HepG2 (cell line): ENCODE data around the gene ATP2A3. TPM values are rescaled to one million over a fixed set of nuclear protein-coding genes. Genes with fewer than 3 reads are reported as not detected.

Experiments
- ATAC-seq: fragments of 200-7000 bp; cut with Tn5 transposase; 3 replicates; pipeline ENCODE4 v1.9.1; 2020; ENCODE audit warnings: mild to moderate bottlenecking, moderate library complexity
- BruUV-seq: library from RNA; stranded (reverse); fragments of 400-500 nt; replicated peaks from 2 replicates; lab custom pipeline; 2021; lab: Mats Ljungman, UMichigan
- CTCF ChIA-PET: fragments of 300-600 bp; formaldehyde crosslinking; extraction: SDS; loops from one replicate; lab custom pipeline; 2021; ENCODE audit warnings: low total read pairs, inconsistent platforms, low intra/inter-chr PET ratio; lab: Yijun Ruan, JAX
- POLR2A ChIA-PET: fragments of 350-600 bp; sonication (Branson Sonifier 250); formaldehyde crosslinking; loops from one replicate; lab custom pipeline; 2020; ENCODE audit warnings: antibody characterized with exemption, inconsistent platforms; lab: Yijun Ruan, JAX
- DNase-seq: peaks from one replicate; pipeline ENCODE4 v3.0.0-alpha.2; 2015; ENCODE audit warnings: low spot score
- FAIRE-seq: peaks from 3 replicates; lab custom pipeline; 2011; peaks lifted over from hg19 to GRCh38; lab: Jason Lieb, UNC
- H2AFZ ChIP-seq: one replicate; pipeline ENCODE4 v1.6.1; 2011; ENCODE audit warnings: low read length, inconsistent platforms
- H3K27ac ChIP-seq: fragments of 300-600 bp; 3 replicates; pipeline ENCODE4 v1.8.0; 2011; ENCODE audit warnings: mixed run types, mild to moderate bottlenecking, mixed read lengths, low read length, inconsistent platforms; ENCODE audit not compliant: insufficient read depth; ENCODE audit errors: extremely low read length
- H3K27me3 ChIP-seq, 2 experiments: fragments of 200-600 bp in 1 of 2; 2 replicates in 1 of 2; 3 replicates in 1 of 2; pipeline versions ENCODE4 v1.6.0 to v1.8.0; 2011; ENCODE audit warnings: low read length in 2 of 2, mild to moderate bottlenecking in 2 of 2, moderate library complexity in 2 of 2, inconsistent platforms in 1 of 2; ENCODE audit not compliant: insufficient read depth in 2 of 2, control insufficient read depth in 1 of 2
- H3K36me3 ChIP-seq, 2 experiments: fragments of 200-600 bp in 1 of 2; replicated peaks in 1 of 2; 2 replicates in 1 of 2; 3 replicates in 1 of 2; pipeline versions ENCODE4 v1.5.1 to v1.8.0; 2011; ENCODE audit warnings: low read length in 2 of 2, inconsistent platforms in 1 of 2; ENCODE audit not compliant: insufficient read depth in 2 of 2, control insufficient read depth in 1 of 2
- H3K4me1 ChIP-seq: 2 replicates; pipeline ENCODE4 v1.5.1; 2012; ENCODE audit warnings: low read length, inconsistent platforms; ENCODE audit not compliant: insufficient read depth
- H3K4me2 ChIP-seq: 2 replicates; pipeline ENCODE4 v1.6.0; 2011; ENCODE audit warnings: low read depth, low read length, inconsistent platforms
- H3K4me3 ChIP-seq, 3 experiments: fragments of 200-600 bp in 1 of 3; sonication (generic), shearing (Covaris generic) in 1 of 3; replicated peaks in 1 of 3; 2 replicates each; pipeline ENCODE4 v1.5.1; 2011 to 2016; ENCODE audit warnings: low read length in 3 of 3, inconsistent platforms in 2 of 3, low read depth in 2 of 3, mild to moderate bottlenecking in 2 of 3, control low read depth in 1 of 3, mixed read lengths in 1 of 3; ENCODE audit not compliant: insufficient read depth in 1 of 3
- H3K79me2 ChIP-seq: one replicate; pipeline ENCODE4 v1.6.1; 2011; ENCODE audit warnings: low read length, inconsistent platforms; ENCODE audit not compliant: insufficient read depth
- H3K9ac ChIP-seq: 2 replicates; pipeline ENCODE4 v1.6.0; 2011; ENCODE audit warnings: mild to moderate bottlenecking, low read depth, low read length, inconsistent platforms; ENCODE audit not compliant: insufficient read depth
- H3K9me3 ChIP-seq: 2 replicates; pipeline ENCODE4 v1.5.1; 2012; ENCODE audit warnings: mild to moderate bottlenecking, low read length
- H4K20me1 ChIP-seq: 2 replicates; pipeline ENCODE4 v1.6.0; 2011; ENCODE audit warnings: inconsistent platforms, mild to moderate bottlenecking, low read length, moderate library complexity; ENCODE audit not compliant: insufficient read depth
- ELF1 ChIP-seq: sonication (generic); formaldehyde crosslinking; IDR thresholded peaks from 2 replicates; pipeline ENCODE4 v1.4.0; 2020; ENCODE audit warnings: missing genetic modification reagents
- FOXA3 ChIP-seq: IDR thresholded peaks from 2 replicates; pipeline ENCODE4 v1.6.1; 2016; ENCODE audit warnings: missing genetic modification reagents, missing compliant biosample characterization
- SP5 ChIP-seq: IDR thresholded peaks from 2 replicates; pipeline ENCODE4 v1.6.1; 2016; ENCODE audit warnings: low read depth, borderline replicate concordance
- ZBTB4 ChIP-seq: sonication (generic); formaldehyde crosslinking; IDR thresholded peaks from 2 replicates; pipeline ENCODE4 v1.4.0; 2020; ENCODE audit warnings: missing genetic modification reagents, mild to moderate bottlenecking, borderline replicate concordance
- ZNF280B ChIP-seq: sonication (generic); formaldehyde crosslinking; IDR thresholded peaks from 2 replicates; pipeline ENCODE4 v1.5.0; 2020; ENCODE audit warnings: missing genetic modification reagents, mild to moderate bottlenecking, borderline replicate concordance
- ZNF598 ChIP-seq: sonication (generic); formaldehyde crosslinking; IDR thresholded peaks from 2 replicates; pipeline ENCODE4 v1.5.1; 2020; ENCODE audit warnings: mild to moderate bottlenecking, missing genetic modification reagents, borderline replicate concordance
- ZNF878 ChIP-seq: sonication (generic); formaldehyde crosslinking; IDR thresholded peaks from 2 replicates; pipeline ENCODE4 v1.8.1; 2023; ENCODE audit warnings: mild to moderate bottlenecking, missing genetic modification reagents, moderate library complexity
- ZNF891 ChIP-seq: sonication (generic); formaldehyde crosslinking; IDR thresholded peaks from 2 replicates; pipeline ENCODE4 v1.5.0; 2020; ENCODE audit warnings: mild to moderate bottlenecking, missing genetic modification reagents
- WGBS: methylation state at CpG from one replicate; pipeline ENCODE4 v1.1.6; 2017; ENCODE audit warnings: low lambda C conversion rate; 5-methylcytosine and 5-hydroxymethylcytosine counted together
- in situ Hi-C: cut with HindIII; loops from 2 replicates; pipeline ENCODE4 v1.10.0; 2017; ENCODE audit warnings: low pct_unique_long_range_greater_than_20kb; ENCODE audit not compliant: extremely low pct_ligation_motif_present
- intact Hi-C: fragments of 100-400 bp; cut with micrococcal nuclease; formaldehyde crosslinking; loops from one replicate; pipeline ENCODE4 v1.10.0; 2022; ENCODE audit not compliant: unreplicated experiment
- polyA plus RNA-seq, 8 experiments: library from polyadenylated mRNA; depleted of rRNA in 3 of 8; stranded (reverse) in 7 of 8; unstranded in 1 of 8; fragments of >200 nt; fragmentation: Illumina TruSeq in 4 of 8; extraction: Trizol in 4 of 8; gene quantifications; 2 replicates each; pipeline versions ENCODE4 v1.2.1 to v1.2.3, GENCODE V29; 2011 to 2016; ENCODE audit warnings: low read depth in 4 of 8, missing spikeins in 1 of 8, mixed read lengths in 1 of 8; ENCODE audit not compliant: insufficient read depth in 1 of 8
- total RNA-seq, 5 experiments: library from RNA; depleted of rRNA; stranded (reverse); fragments of >200 nt; fragmentation: Illumina TruSeq; extraction: Trizol; gene quantifications; 2 replicates each; pipeline ENCODE4 v1.2.3, GENCODE V29; 2016; ENCODE audit warnings: low read depth in 1 of 5
- TF ChIP-seq, protein P1 (sequence below), 2 experiments: sonication (generic) in 1 of 2; formaldehyde crosslinking in 1 of 2; IDR thresholded peaks; 2 replicates each; pipeline versions ENCODE4 v1.5.1 to v1.6.1; 2011 to 2020; ENCODE audit warnings: borderline replicate concordance in 1 of 2, low read depth in 1 of 2, low read length in 1 of 2, mild to moderate bottlenecking in 1 of 2, missing genetic modification reagents in 1 of 2, moderate library complexity in 1 of 2
- TF ChIP-seq, protein P2 (sequence below): sonication (generic); formaldehyde crosslinking; IDR thresholded peaks from 2 replicates; pipeline ENCODE4 v1.5.0; 2020; ENCODE audit warnings: missing genetic modification reagents

ATP2A3 gene
- total and polyA plus RNA-seq, 2 of the 13 experiments (the other 11 are each of a cell fraction or from before 2014, with no cell fraction given) = 0.07 TPM; not detected in 1

- 80% methylated on average over 3 of the region's 3 CpGs for WGBS
- ChIA-PET CTCF (no interaction called here), POLR2A (interaction anchor here (0.6 to 3.5 kb wide), 2 partner anchors 9 to 15 kb away, joined by 3 to 47 read pairs; no protein-coding TSS in a partner anchor)
- no TSS peak for BruUV-seq
- no peaks in the 10 kb centered on the region for H3K79me2 ChIP-seq
- DNase-seq = no peak
- FAIRE-seq = no peak
- H4K20me1 ChIP-seq = no peaks in the 10 kb centered on the region
- ATAC-seq = no peak
- in situ Hi-C loops = no loop called here
- intact Hi-C loops = no loop called here
- H3K36me3 ChIP-seq = no peaks in the 10 kb centered on the region
- H2AFZ ChIP-seq = no peak overlapping the region
- no peak overlapping the region for H3K9ac ChIP-seq
- no peaks in the 10 kb centered on the region for H3K9me3 ChIP-seq
- peaks cover 35% of the 10 kb centered on the region for H3K4me1 ChIP-seq
- no peak overlapping the region for H3K27ac ChIP-seq
- H3K4me3 ChIP-seq = no peak overlapping the region
- no peak overlapping the region for H3K4me2 ChIP-seq
- peaks cover 0 to 19% of the 10 kb centered on the region in 2 experiments; a peak in 2 of 5 replicates for H3K27me3 ChIP-seq
- TF ChIP-seq SP5 (no peak), ZNF280B (CRISPR knock-in tag) (no peak), ELF1 (CRISPR knock-in tag) (no peak), ZNF598 (CRISPR knock-in tag) (no peak), ZBTB4 (CRISPR knock-in tag) (no peak), ZNF891 (CRISPR knock-in tag) (no peak), ZNF878 (no peak), FOXA3 (no peak)
- TF ChIP-seq, protein P1, sequence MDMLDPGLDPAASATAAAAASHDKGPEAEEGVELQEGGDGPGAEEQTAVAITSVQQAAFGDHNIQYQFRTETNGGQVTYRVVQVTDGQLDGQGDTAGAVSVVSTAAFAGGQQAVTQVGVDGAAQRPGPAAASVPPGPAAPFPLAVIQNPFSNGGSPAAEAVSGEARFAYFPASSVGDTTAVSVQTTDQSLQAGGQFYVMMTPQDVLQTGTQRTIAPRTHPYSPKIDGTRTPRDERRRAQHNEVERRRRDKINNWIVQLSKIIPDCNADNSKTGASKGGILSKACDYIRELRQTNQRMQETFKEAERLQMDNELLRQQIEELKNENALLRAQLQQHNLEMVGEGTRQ (IDR thresholded peaks at IDR 0.05; ENCODE audit: low read depth, low read length) = no peak
- TF ChIP-seq, protein P1 (CRISPR knock-in tag; IDR thresholded peaks at IDR 0.05; ENCODE audit: borderline replicate concordance) = no peak
- TF ChIP-seq, protein P2, sequence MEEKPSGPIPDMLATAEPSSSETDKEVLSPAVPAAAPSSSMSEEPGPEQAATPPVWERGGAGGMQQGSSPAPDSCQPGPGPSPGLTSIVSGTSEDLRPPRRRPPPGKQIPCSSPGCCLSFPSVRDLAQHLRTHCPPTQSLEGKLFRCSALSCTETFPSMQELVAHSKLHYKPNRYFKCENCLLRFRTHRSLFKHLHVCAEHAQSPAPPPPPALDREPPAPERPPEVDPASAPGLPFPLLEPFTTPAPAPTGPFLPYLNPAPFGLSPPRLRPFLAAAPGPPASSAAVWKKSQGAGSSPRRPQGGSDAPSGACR = no peak
Observed at GRCh38 chr17:3895354-3895753, 68.9 kb downstream of the ATP2A3 start.
